ENCODE data around the gene PTPRE. TPM values are rescaled to one million over a fixed set of nuclear protein-coding genes. Genes with fewer than 3 reads are reported as not detected.
"Not testable (repeated sequence)": the region's sequence is repeated elsewhere in the genome, so short reads cannot be mapped to it uniquely, and the experiment has no call there.

The PTPRE gene
- total RNA-seq, 4 donors from 2014 or later, result 28.1 to 89.7 (median 54.2) TPM

DNA sequence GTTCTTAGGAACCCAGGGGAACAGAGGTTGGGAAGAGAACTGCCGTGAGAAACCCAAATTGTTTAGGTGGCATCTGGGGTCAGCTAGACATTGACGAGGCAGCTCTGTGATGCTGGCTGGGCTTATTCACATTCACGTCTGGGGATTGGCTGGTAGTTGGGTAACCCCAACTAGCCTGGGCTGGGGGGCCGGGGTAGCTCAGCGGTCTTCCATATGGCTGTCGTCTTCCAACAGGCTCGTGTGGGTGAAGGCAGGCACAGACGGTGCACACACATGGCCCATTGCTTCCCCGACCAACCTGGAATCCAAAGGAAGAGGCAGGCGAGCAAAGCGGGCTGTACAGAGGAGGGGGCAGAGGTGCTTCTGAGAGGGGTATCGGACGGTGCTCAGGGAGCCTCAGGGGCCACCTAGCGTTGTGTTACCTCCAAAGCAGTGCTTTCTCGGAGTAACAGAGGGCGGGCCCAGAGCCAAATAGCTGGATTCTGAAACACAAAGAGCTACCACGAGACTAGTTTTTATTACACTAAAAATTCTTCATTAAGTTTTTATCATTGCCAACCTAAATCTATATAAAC lies 184.8 kb downstream of the PTPRE start:
- ATAC-seq (ENCODE audit: low FRiP score), result no peak
- no peak for TF ChIP-seq CTCF (IDR thresholded peaks at IDR 0.05)

GRCh38 chr10:128092454-128092853 lies 185.6 kb downstream of the PTPRE start:
- no peak for TF ChIP-seq CTCF (IDR thresholded peaks at IDR 0.05)
- DNase-seq (ENCODE audit: low spot score) (no peak), ATAC-seq (ENCODE audit: low FRiP score) (no peak)

More for the DNA sequence above, 184.8 kb downstream of the PTPRE start:
- DNase-seq (ENCODE audit: low spot score), result no peak

- not testable (repeated sequence) for ATAC-seq (ENCODE audit: low FRiP score); DNase-seq (ENCODE audit: low spot score)
These were observed 187.7 kb downstream of the PTPRE start for GRCh38 chr10:128094596-128094995.

- ATAC-seq (ENCODE audit: low FRiP score), result no peak
These were observed 188.3 kb downstream of the PTPRE start for GRCh38 chr10:128095027-128095752.

GRCh38 chr10:128095753-128096469 lies 189.0 kb downstream of the PTPRE start:
- no peak for TF ChIP-seq CTCF (IDR thresholded peaks at IDR 0.05)
- DNase-seq (ENCODE audit: low spot score) (no peak), ATAC-seq (ENCODE audit: low FRiP score) (no peak)

More at GRCh38 chr10:128095027-128095752, 188.3 kb downstream of the PTPRE start:
- DNase-seq (ENCODE audit: low spot score), result no peak
- TF ChIP-seq CTCF (IDR thresholded peaks at IDR 0.05), result no peak

- TF ChIP-seq CTCF (IDR thresholded peaks at IDR 0.05), result no peak
- DNase-seq (ENCODE audit: low spot score) (no peak), ATAC-seq (ENCODE audit: low FRiP score) (no peak)
These were observed 189.7 kb downstream of the PTPRE start for GRCh38 chr10:128096486-128097199.

- ATAC-seq (ENCODE audit: low FRiP score) (no peak), DNase-seq (ENCODE audit: low spot score) (no peak)
These were observed 190.9 kb downstream of the PTPRE start for GRCh38 chr10:128097783-128098182.

More at GRCh38 chr10:128097783-128098182, 190.9 kb downstream of the PTPRE start:
- TF ChIP-seq CTCF (IDR thresholded peaks at IDR 0.05), result no peak

Data from omental fat pad (tissue), 4 donors.